ENCODE data around the gene RNF149.

Gene RNF149

DNA sequence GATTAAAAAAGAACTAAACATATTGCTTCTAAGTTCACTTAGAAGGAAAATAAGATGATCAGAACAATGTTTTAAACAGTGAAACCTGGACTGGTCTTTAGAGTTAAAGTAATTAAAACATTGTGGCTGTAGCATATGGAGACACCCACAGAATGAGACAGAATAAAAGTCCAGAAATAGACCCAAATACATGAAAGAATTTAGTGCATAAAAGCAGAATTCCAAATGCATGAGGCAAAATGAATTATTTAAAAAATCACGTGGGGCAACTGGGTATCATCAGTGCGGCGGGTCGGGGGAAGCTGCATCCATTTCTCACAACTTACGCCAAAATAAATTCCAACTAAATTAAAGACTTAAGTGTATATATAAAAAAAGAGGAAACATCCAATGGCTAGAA lies 12.1 kb downstream of the RNF149 start:
- DNase-seq = no peak

DNA sequence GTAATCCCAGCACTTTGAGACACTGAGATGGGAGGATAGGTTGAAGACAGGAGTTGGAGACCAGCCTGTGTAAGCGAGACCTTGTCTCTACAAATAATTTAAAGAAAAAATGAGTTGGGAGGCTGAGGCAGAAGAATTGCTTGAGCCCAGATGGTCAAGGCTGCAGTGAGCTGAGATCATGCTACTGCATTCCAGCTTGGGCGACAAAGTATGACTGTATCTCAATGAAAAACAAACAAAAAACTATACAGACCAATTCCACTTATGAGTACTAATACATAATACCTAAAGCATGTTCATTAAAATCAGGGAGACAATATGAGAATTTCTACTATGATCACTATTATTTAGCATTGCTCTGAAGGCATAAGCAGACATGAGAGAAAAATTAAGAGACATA lies 12.6 kb downstream of the RNF149 start:
- no peak for DNase-seq

DNA sequence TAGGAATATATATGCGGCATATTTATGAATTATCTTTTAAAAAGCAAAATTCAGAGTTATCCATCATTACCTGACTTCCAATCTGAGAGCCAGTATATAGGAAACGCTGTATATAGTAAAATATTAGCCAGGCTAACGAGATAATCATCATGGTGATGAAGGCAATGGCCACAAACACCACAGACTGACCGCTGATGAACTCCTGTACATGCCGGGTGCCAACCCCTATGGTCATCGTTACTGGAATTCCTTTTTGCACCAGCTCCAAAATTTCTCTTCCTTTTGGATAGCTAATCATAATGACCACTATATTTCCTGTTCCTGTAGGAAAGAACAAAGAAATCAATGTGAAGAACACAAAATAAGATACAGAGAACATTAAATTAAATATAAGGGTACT lies 13.6 kb downstream of the RNF149 start:
- DNase-seq = no peak

DNA sequence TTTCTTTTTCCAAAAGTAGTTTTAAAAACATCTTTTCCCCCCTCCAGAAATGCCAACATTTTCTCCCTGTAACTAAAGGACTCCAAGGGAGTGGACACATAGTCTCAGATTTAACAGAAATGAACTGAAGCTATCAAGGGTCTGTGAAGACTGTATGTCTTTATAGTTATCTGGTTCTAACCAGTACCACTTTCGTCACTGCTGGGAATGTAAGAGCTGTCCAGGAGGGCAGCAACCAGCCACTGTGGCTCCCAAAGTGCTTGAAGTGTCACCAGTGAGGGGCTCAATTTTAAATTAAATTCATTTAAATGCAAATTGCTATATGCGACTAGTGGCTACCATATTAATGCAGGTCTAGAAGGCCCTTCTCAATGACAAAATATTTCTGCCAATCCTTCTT lies 15.0 kb downstream of the RNF149 start:
- no peak for DNase-seq

DNA sequence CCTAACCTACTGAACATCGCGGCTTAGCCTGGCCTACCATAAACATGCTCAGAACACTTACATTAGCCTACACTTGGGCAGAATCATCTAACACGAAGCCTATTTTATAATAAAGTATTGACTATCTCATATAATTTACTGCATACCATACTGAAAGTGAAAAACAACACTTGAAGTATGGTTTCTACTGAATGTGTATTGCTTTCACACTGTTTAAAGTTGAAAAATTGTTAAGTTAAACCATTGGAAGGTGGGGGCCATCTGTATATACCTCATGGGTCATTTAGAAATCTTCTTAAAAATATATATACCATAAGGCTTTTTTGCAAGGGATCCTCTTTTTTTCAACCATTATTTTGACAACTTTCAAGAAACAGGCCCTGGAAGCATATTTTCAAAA lies 16.5 kb downstream of the RNF149 start:
- no peak for DNase-seq

DNA sequence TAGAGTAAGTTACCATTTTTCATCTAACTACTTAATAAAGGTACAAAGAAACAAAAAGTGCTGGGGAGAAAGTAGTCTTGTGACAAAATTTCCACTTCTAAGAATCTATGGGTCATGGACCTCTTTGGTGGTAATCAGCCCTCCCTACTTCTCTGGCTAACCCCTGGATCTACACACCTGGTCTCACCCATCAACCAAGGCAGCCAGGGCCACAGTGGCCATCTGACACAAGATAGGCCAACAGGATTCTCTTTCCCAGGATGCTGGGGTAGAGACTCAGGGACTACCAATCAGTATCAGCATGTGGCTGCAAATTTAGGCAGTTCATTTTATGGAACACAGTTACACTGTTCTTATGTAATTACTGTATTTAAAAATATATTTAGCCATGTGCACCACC lies 17.8 kb downstream of the RNF149 start:
- no peak for DNase-seq

DNA sequence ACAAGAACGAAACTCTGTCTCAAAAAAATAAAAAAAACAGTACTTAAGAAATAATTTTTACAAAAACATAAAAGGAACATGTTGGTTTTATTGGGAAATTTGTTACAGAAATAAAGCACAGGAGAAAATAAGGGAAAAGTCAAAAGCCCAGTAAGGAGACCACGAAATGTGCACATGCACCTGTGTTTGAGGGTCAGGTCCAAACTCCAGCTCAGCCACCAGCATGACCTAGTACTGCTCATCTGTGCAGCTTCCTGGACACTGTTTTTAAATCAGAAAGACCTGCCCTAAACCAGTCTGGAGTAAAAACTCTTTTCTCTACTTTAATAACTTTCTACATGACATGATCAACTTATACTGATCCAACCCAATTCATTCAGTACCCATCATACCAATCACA lies 21.2 kb downstream of the RNF149 start:
- no peak for DNase-seq

DNA sequence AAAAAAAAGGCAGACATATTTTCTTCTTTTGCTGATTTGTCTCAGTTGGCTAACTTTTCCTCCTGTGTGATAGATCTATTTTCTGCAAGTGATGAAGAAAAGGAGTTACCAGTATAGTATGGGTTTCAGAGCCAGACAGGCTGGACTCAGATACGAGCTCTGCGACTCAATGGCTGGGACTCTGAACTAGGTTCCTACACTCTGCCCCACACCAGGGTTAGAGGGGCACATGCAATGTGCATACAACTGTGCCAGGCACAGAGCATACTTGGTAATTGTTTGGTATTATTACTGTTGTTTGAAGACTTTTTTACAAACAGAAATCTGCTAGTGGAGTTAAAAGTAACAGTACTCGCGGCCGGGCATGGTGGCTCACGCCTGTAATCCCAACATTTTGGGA lies 21.8 kb downstream of the RNF149 start:
- DNase-seq = no peak

DNA sequence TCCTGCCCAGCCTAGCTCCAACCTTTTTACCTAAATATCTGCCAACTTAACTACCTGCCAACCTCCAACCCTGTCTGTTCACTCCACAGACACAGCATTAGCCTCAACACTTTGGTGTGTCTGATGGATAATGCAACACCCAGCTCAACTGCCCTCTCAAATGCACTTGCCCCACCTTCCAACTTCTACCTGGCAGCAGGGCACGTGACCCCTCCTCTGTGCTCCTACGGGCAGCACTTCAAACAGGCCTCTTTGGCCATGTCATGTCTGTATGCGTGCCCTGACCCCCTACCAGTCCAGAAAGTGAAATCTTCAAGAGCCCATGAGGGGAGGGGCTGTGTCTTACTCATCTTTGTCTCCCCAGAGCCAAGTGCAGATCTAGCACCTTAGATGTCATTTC lies 25.5 kb downstream of the RNF149 start:
- DNase-seq = no peak

DNA sequence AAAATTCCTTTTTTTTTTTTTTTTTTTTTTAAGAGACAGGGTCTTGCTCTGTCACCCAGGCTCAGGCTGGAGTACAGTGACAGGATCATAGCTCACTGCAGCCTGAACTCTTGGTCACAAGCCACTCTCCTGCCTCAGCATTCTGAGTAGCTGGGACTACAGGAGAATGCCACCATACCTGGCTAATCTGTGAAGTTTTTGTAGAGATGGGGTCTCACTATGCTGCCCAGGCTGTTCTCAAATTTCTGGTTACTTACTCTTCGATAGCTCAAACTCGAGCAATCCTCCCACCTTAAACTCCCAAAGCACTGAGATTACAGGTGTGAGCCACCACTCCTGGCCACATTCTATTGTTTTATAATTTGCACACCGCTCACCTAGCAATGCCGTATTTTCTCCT lies 27.0 kb downstream of the RNF149 start:
- DNase-seq = no peak

DNA sequence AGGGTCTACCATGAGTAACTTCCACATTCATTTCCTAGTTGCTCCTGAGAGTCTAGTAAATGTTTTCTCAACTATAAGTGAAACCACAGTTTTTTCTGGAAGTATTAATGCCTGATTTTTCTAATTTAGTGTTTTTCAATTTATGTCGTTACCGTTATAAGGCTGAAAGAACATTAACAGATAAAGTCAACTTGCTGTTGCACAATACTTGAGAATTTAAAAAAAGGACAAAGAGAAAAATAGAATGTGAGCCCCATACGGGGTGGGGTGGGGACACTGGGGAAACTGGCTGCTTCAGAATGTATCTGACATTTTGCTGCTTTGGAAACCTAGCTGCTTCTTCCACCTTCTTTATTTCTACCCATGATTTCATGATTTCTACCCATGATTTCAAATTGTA lies 29.6 kb downstream of the RNF149 start:
- DNase-seq = no peak

DNA sequence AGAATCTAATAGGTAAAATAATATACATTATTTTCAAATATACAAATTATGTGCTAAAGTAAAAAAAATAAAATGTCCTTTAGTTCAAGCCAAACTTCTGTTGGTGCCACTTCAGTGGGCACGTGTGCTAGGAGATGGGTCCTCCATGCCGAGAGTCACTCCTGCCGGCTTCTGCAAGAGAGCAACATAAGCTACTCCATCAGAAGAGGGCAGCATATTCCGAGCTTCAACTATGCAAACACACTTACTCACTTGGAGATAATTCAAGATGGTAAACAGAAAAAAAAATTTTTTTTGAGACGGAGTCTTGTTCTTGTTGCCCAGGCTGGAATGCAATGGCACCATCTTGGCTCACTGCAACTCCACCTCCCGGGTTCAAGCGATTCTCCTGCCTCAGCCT lies 31.4 kb downstream of the RNF149 start:
- DNase-seq = peak in 19 of 56 donors; percentile 1 to 44 (median 9)

DNA sequence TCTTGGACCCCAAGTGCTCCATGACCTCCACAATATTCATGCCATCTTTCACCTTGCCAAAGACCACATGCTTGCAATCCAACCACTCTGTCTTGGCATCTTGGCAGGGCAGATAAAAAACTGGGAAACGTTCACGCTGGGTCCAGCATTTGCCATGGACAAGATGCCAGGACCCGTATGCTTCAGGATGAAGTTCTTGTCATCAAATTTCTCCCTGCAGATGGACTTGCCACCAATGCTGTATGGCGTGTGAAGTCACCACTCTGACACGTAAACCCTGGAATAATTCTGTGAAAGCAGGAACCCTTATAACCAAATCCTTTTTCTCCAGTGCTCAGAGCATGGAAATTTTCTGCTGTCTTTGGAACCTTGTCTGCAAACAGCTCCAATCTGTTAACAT lies 34.4 kb downstream of the RNF149 start:
- DNase-seq = no peak

DNA sequence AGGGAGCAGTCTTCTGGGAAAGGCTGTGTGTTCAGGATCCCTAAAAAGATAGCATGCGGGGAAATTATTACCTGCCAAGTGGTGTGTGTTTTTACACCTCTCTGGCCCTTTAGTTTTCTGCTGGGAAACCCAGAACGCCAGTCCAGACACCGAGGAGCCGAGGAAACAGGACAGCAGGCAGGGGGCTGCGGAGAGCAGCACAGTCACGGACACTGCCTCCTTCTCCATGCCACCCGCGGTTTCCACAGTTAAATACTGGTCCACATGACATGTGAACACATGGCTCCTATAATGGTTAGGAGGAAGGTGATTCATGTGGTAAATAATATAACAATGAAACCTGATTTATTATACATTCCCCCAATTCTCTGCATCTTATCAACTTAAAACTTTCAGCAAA lies 35.4 kb downstream of the RNF149 start:
- DNase-seq = no peak

DNA sequence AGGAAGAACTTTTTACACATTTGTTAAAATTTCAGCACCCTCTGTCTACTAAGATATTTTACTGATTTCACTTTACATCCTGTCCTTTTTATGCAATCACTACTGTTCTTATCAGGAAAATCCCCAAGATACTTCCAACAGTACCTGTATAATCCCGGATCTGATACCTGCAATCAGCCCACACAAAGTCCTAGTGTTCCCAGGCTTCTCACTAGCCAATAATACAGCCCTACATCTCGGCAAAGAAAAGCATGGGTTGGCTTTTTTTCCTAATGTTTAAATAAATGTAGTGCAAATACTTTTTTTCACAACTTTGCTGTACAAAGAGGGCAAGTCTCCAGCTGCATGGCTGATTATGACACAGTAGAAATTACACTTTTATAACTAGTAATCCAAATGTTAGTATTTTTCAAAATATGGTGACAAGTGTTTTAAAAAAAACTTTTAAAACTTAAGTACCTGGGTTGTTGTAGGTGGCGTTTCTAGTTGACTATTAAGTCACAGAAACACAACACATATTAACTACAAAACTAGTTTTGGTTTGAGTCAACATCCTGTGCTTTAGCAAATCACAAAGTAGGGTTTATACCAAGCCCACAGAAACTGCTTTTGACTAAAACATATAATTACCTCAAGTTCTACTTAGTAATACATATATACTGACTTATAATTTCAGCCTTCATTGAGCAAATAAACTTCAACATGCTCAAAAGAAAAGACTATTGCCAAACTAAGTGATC lies 36.3 kb downstream of the RNF149 start:
- DNase-seq = no peak

DNA sequence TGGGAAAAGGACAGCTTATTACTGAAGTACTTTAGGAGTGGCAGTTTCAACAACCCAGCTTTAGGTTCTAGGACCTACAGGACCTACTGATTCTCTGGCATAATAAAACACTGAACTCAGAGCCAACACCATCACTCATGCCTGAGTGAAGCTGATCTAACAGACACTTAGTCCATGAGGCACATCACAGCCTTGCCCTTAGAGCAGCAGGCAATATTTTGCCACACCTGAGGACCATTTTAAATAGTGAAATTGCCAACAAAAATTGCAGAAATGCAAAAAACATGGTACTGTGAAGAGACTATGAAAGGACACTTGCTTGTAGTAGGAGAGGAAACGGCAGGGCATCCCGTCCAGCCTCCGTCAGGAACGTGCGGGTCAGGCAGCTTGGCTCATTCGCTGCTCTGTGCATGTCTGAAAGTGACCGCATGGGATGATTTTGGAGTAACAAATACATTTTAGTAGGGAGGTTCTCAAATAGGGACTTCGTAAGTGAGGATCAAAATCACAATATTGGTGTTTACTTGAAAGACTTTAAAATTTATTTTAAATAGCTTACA lies 37.7 kb downstream of the RNF149 start:
- DNase-seq = no peak

DNA sequence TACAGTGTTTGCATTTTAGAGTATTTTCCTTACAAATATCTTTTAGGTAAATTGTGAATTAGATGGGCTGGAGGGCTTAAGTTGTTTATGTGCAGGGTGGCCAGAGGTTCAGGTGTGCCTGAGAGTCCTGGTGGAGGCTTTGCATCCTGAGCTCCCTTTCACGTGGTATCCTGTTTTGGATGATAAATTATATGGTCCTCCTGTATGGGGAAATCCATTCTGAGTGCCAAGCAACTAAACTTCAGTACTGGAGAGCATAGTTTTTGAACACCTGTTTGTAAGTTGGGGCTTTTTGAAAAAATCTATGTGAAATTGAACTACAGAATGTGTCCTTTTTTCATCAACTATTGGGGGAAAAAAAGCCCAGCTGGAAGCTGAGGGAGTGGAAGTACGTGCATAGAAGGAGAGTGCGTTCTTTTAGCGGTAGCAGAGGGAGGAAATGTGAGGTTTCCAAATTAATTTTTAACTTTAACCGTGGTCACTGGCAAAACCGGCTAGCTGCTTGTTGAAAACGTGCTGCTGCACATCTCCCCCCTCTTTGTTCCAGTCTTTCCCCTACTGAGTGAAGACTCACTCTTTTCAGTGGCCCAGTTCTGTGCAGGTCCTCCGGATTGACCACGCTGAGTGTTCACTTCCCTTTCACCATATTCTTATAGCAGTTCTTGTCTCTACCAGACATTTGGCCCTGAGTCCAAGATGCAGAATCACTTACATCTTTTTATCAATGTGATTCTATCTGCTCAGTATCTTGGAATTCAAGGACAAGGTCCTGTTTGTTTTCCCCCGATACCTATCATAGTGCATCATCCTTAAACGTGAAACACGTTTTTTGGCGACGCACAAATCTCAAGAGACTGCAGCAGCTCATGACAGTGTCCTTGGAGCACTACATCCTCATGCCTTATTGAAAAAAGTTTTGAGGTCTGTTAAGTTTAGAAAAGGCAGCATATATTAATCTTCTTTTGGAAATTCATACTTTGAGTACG lies 40.5 kb downstream of the RNF149 start:
- DNase-seq = no peak

DNA sequence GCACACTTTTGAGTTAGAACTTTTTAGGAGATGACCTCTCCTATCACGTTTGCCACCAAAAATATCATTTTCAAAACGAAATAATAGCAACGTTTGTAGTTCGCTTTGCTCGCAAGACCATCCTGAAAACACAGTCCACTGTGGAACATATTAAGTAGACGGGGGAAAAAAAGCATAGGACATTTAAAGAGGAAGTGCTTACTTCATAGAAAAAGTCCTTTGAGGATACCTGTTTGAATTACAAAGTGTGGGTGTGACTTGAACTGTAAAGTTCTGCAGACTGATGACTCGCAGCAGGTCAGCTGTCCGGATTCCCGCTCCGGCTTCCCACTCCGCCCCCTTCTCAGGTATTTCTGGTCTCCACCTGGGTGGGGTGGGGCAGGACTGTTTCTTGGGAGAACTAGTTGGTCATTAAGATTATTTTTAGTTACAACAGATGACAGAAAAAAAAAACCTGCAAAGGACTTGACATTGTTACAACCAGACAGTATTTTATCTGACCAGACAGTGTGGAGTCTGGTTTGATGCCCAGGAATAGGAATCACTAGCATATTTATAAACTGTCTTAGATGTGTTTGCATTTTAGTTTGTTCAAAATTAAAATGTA lies 42.5 kb downstream of the RNF149 start:
- DNase-seq = no peak

DNA sequence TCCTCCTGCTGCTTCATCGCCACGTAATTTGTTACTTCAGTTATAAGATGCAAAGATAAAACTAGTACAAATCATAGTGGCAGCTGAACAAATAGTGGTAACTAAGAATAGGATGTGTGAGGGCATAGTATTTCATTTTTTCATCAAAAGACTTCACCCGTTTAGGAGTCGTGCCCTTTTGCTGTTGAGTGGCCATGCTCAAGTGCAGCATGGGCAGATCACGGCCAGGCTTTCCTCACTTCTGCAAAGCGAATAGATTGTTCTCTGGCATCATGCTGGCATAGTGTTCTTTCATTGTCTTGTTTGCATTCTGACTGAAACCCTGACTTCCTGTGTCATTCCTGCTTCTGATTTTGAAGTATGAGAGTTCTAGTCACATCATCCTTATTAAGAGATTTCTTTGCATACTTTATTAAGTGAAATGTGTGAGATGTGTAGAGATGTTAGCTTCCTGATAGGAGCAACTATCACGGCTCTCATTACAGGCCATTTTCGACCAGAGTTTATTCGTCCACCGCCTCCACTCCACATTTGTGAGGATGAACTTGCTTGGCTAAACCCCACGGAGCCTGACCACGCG lies 44.1 kb downstream of the RNF149 start:
- DNase-seq = no peak

DNA sequence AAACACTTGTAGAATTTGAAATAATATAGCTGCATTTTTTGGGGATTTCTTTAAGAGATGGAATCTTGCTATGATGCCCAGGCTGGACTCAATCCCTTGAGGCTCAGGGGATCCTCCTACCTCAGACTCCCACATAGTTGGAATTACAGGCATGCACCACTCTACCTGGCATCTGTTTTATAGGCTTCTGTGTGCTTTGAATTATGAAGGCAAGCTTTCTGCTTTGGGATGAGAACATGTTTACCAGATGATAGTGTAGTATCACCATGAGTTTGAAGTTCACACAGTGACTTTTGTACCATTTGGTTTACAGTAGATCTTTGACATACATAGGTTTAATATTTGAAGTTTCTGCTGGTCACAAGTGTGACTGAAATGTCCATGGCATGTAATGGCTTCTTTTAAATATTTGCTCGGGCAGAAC lies 45.1 kb downstream of the RNF149 start:
- DNase-seq = no peak

DNA sequence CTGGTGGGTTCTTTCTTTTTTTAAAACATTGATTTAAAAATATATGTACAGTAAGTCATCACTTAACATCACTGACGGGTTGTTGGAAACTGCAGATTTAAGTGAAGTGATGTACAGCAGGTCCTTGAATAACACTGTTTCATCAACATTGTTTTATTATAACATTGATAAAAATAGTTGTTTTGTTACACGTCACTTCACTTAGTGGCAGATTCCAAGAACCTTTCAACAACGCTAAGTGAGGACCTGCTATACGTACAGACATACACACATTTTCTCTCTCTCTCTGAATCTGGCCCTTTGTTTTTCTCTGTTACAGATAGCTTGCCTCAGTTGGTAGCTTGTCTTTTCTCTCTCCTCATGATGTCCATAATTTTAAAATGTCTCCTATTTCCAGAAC lies 46.4 kb downstream of the RNF149 start:
- DNase-seq = no peak

DNA sequence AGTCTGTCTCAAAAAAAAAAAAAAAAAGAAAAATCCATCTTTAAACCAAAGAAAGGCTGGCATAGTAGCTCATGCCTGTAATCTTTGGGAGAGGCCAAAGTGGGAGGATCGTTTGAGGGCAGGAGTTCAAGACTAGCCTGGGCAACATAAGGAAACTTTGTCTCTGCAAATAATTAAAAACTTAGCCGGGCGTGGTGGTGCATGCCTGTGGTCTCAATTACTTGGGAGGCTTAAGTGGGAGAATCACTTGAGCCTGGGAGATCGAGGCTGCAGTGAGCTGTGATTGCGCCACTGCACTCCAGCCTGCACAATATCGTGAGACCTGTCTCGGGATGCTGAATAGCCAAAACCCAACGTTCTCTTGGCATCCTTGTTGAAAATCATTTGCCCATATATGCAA lies 49.7 kb downstream of the RNF149 start:
- no peak for DNase-seq
